Measurements from ENCODE around the gene ARHGAP24. TPM values are rescaled to one million over a fixed set of nuclear protein-coding genes. Genes with fewer than 3 reads are reported as not detected.
A peak's percentile ranks its signal among the peaks of the same experiment; 100 is the strongest.

The ARHGAP24 gene
- total RNA-seq, 1 experiment from 2014 or later = 2.1 TPM

DNA sequence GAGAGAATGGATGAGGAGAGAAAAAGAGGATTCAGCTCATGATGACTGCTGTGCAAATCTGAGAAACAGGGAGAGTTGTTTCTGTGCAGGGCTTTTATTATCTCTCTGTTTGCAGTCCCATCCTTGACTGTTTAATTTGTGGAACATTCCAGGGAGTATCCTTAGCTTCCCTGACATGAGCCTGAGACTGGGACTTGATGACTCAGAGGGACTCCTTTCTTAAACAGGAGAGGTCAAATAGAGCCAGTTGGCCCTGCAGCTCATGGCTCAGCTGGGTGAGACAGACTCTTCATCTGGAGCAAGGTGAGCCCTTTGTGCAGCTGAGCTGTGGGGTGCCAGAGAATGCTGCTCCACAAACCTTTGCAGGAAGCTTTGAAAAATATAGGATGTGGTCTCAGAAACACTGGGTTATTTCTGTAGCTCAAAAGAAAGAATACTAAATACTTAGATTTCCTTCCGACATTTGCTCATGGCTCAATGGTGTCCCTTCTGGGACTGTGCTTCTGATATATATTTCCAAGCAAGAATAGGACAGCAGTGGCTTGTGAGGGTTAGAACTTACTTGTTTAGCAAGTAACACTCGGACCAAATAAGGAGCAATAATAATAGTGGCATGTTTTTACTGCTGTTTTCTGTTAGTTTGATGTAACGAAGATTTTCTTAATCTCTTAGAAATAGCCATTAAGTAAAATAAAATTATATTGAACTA is 14.5 kb downstream of the ARHGAP24 start:
- no peaks in the 10 kb centered on the region for H3K9me3 Mint-ChIP-seq
- ATAC-seq (peak; percentile 96), DNase-seq (ENCODE audit: low spot score) (peak; percentile 15)
- peaks cover 23% of the 10 kb centered on the region for H3K4me1 Mint-ChIP-seq
- TF ChIP-seq, protein P1, sequence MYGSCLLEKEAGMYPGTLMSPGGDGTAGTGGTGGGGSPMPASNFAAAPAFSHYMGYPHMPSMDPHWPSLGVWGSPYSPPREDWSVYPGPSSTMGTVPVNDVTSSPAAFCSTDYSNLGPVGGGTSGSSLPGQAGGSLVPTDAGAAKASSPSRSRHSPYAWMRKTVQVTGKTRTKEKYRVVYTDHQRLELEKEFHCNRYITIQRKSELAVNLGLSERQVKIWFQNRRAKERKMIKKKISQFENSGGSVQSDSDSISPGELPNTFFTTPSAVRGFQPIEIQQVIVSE (CRISPR knock-in tag; IDR thresholded peaks at IDR 0.05; ENCODE audit: borderline replicate concordance) = no peak
- TF ChIP-seq, protein P2, sequence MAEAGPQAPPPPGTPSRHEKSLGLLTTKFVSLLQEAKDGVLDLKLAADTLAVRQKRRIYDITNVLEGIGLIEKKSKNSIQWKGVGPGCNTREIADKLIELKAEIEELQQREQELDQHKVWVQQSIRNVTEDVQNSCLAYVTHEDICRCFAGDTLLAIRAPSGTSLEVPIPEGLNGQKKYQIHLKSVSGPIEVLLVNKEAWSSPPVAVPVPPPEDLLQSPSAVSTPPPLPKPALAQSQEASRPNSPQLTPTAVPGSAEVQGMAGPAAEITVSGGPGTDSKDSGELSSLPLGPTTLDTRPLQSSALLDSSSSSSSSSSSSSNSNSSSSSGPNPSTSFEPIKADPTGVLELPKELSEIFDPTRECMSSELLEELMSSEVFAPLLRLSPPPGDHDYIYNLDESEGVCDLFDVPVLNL (CRISPR knock-in tag; IDR thresholded peaks at IDR 0.05; ENCODE audit: borderline replicate concordance, low read depth) = no peak
- TF ChIP-seq, protein P3, sequence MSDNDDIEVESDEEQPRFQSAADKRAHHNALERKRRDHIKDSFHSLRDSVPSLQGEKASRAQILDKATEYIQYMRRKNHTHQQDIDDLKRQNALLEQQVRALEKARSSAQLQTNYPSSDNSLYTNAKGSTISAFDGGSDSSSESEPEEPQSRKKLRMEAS (CRISPR knock-in tag; IDR thresholded peaks at IDR 0.05) = no peak
- TF ChIP-seq, protein P4, sequence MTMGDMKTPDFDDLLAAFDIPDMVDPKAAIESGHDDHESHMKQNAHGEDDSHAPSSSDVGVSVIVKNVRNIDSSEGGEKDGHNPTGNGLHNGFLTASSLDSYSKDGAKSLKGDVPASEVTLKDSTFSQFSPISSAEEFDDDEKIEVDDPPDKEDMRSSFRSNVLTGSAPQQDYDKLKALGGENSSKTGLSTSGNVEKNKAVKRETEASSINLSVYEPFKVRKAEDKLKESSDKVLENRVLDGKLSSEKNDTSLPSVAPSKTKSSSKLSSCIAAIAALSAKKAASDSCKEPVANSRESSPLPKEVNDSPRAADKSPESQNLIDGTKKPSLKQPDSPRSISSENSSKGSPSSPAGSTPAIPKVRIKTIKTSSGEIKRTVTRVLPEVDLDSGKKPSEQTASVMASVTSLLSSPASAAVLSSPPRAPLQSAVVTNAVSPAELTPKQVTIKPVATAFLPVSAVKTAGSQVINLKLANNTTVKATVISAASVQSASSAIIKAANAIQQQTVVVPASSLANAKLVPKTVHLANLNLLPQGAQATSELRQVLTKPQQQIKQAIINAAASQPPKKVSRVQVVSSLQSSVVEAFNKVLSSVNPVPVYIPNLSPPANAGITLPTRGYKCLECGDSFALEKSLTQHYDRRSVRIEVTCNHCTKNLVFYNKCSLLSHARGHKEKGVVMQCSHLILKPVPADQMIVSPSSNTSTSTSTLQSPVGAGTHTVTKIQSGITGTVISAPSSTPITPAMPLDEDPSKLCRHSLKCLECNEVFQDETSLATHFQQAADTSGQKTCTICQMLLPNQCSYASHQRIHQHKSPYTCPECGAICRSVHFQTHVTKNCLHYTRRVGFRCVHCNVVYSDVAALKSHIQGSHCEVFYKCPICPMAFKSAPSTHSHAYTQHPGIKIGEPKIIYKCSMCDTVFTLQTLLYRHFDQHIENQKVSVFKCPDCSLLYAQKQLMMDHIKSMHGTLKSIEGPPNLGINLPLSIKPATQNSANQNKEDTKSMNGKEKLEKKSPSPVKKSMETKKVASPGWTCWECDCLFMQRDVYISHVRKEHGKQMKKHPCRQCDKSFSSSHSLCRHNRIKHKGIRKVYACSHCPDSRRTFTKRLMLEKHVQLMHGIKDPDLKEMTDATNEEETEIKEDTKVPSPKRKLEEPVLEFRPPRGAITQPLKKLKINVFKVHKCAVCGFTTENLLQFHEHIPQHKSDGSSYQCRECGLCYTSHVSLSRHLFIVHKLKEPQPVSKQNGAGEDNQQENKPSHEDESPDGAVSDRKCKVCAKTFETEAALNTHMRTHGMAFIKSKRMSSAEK (CRISPR knock-in tag; IDR thresholded peaks at IDR 0.05; ENCODE audit: borderline replicate concordance) = no peak
- H3K27me3 Mint-ChIP-seq (ENCODE audit: low read depth) = no peaks in the 10 kb centered on the region
- POLR2A ChIA-PET = interaction anchor here (0.7 kb wide), 1 partner anchor 61 kb away, joined by 3 read pairs; no protein-coding TSS in a partner anchor
- H3K27ac Mint-ChIP-seq = peak overlapping the region; percentile 12; the same call in 1 of the 2 replicates
- no peaks in the 10 kb centered on the region for H3K36me3 Mint-ChIP-seq
- CTCF ChIA-PET = interaction anchor here (2.2 kb wide), 1 partner anchor 71 kb away, joined by 6 read pairs; no protein-coding TSS in a partner anchor
- no peak overlapping the region for H3K4me3 Mint-ChIP-seq

DNA sequence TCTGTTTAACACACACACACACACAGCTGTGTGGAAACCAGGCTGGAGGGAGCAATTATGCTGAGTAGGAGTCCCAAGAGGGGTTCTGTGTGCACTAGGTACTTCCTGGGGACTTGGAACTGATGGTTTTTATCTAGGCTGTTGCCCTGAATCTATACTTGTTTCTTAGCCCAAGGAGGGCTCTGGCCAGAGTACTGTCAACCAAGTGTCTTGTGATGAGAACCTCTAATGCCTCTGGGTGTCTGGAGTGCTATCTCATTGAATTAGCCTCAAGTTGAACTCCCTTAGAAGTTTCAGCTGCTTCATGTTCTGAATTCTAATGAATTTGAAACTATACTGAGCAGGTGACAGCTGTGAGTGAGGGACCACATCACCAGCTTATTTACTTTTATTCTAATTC is 16.6 kb downstream of the ARHGAP24 start:
- Mint-ChIP-seq H3K27me3 (ENCODE audit: low read depth) (no peaks in the 10 kb centered on the region), H3K36me3 (no peaks in the 10 kb centered on the region), H3K4me3 (no peak overlapping the region), H3K4me1 (peaks cover 23% of the 10 kb centered on the region), H3K27ac (no peak overlapping the region), H3K9me3 (no peaks in the 10 kb centered on the region)
- CTCF ChIA-PET = no interaction called here
- ATAC-seq (no peak), DNase-seq (ENCODE audit: low spot score) (no peak)
- POLR2A ChIA-PET = no interaction called here
- TF ChIP-seq GABPB1 (CRISPR knock-in tag; IDR thresholded peaks at IDR 0.05) (no peak), ZNF232 (CRISPR knock-in tag; IDR thresholded peaks at IDR 0.05) (no peak), SMAD4 (CRISPR knock-in tag; IDR thresholded peaks at IDR 0.05) (no peak), ZNF219 (CRISPR knock-in tag; IDR thresholded peaks at IDR 0.05; ENCODE audit: borderline replicate concordance) (no peak), ZNF423 (CRISPR knock-in tag; IDR thresholded peaks at IDR 0.05) (no peak)
- TF ChIP-seq, protein P5, sequence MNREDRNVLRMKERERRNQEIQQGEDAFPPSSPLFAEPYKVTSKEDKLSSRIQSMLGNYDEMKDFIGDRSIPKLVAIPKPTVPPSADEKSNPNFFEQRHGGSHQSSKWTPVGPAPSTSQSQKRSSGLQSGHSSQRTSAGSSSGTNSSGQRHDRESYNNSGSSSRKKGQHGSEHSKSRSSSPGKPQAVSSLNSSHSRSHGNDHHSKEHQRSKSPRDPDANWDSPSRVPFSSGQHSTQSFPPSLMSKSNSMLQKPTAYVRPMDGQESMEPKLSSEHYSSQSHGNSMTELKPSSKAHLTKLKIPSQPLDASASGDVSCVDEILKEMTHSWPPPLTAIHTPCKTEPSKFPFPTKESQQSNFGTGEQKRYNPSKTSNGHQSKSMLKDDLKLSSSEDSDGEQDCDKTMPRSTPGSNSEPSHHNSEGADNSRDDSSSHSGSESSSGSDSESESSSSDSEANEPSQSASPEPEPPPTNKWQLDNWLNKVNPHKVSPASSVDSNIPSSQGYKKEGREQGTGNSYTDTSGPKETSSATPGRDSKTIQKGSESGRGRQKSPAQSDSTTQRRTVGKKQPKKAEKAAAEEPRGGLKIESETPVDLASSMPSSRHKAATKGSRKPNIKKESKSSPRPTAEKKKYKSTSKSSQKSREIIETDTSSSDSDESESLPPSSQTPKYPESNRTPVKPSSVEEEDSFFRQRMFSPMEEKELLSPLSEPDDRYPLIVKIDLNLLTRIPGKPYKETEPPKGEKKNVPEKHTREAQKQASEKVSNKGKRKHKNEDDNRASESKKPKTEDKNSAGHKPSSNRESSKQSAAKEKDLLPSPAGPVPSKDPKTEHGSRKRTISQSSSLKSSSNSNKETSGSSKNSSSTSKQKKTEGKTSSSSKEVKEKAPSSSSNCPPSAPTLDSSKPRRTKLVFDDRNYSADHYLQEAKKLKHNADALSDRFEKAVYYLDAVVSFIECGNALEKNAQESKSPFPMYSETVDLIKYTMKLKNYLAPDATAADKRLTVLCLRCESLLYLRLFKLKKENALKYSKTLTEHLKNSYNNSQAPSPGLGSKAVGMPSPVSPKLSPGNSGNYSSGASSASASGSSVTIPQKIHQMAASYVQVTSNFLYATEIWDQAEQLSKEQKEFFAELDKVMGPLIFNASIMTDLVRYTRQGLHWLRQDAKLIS (CRISPR knock-in tag; IDR thresholded peaks at IDR 0.05; ENCODE audit: borderline replicate concordance) = no peak
- TF ChIP-seq, protein P4 (CRISPR knock-in tag; IDR thresholded peaks at IDR 0.05; ENCODE audit: borderline replicate concordance) = no peak
- TF ChIP-seq, protein P6, sequence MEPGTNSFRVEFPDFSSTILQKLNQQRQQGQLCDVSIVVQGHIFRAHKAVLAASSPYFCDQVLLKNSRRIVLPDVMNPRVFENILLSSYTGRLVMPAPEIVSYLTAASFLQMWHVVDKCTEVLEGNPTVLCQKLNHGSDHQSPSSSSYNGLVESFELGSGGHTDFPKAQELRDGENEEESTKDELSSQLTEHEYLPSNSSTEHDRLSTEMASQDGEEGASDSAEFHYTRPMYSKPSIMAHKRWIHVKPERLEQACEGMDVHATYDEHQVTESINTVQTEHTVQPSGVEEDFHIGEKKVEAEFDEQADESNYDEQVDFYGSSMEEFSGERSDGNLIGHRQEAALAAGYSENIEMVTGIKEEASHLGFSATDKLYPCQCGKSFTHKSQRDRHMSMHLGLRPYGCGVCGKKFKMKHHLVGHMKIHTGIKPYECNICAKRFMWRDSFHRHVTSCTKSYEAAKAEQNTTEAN (CRISPR knock-in tag; IDR thresholded peaks at IDR 0.05) = no peak
- TF ChIP-seq, protein P3 (CRISPR knock-in tag; IDR thresholded peaks at IDR 0.05) = no peak
- TF ChIP-seq, protein P7, sequence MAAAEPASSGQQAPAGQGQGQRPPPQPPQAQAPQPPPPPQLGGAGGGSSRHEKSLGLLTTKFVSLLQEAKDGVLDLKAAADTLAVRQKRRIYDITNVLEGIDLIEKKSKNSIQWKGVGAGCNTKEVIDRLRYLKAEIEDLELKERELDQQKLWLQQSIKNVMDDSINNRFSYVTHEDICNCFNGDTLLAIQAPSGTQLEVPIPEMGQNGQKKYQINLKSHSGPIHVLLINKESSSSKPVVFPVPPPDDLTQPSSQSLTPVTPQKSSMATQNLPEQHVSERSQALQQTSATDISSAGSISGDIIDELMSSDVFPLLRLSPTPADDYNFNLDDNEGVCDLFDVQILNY (CRISPR knock-in tag; IDR thresholded peaks at IDR 0.05) = no peak
